Esophagus muscularis mucosa (tissue), 4 donors: Measurements from ENCODE around the gene AKAP6.

Experiments
- CTCF ChIP-seq, 3 experiments: fragments of 200-600 bp in 2 of 3; fragments of 450-650 bp in 1 of 3; sonication (generic) in 2 of 3; IDR thresholded peaks; one replicate each; pipeline ENCODE4 v1.5.1; 2017 to 2019; ENCODE audit warnings: antibody characterized with exemption in 3 of 3, mild to moderate bottlenecking in 2 of 3, moderate library complexity in 1 of 3
- EP300 ChIP-seq: sonication (generic); formaldehyde crosslinking; IDR thresholded peaks from one replicate; pipeline ENCODE4 v1.6.1; 2017; ENCODE audit warnings: antibody characterized with exemption
- POLR2A ChIP-seq: fragments of 450-650 bp; IDR thresholded peaks from one replicate; pipeline ENCODE4 v1.6.1; 2017; ENCODE audit warnings: antibody characterized with exemption, moderate library complexity, mild to moderate bottlenecking, low read depth
- POLR2AphosphoS5 ChIP-seq, 2 donors: sonication (generic); formaldehyde crosslinking; IDR thresholded peaks; one replicate each; pipeline ENCODE4 v1.6.1; 2017; ENCODE audit warnings: antibody characterized with exemption in 2 of 2

GRCh38 chr14:32805979-32806378 lies 476.9 kb downstream of the AKAP6 start:
- no peak for TF ChIP-seq POLR2A
- no peak for TF ChIP-seq POLR2AphosphoS5 (IDR thresholded peaks at IDR 0.05)
- TF ChIP-seq EP300 = no peak
- TF ChIP-seq CTCF (IDR thresholded peaks at IDR 0.05) = no peak
